Measurements from ENCODE around the gene FRMD6.
"Not testable (repeated sequence)": the region's sequence is repeated elsewhere in the genome, so short reads cannot be mapped to it uniquely, and the experiment has no call there.

FRMD6 gene

GRCh38 chr14:51730684-51731083 is 79.0 kb downstream of the FRMD6 start:
- no peak overlapping the region for H3K27ac ChIP-seq
- TF ChIP-seq CTCF (IDR thresholded peaks at IDR 0.05) (no peak), ZFX (IDR thresholded peaks at IDR 0.05; ENCODE audit: borderline replicate concordance) (no peak)

GRCh38 chr14:51732494-51733112 is 80.9 kb downstream of the FRMD6 start:
- no peak for TF ChIP-seq ZFX (IDR thresholded peaks at IDR 0.05; ENCODE audit: borderline replicate concordance)
- no peak for TF ChIP-seq CTCF (IDR thresholded peaks at IDR 0.05)
- no peak overlapping the region for H3K27ac ChIP-seq

GRCh38 chr14:51733147-51733546 is 81.4 kb downstream of the FRMD6 start:
- TF ChIP-seq CTCF (IDR thresholded peaks at IDR 0.05) (no peak), ZFX (IDR thresholded peaks at IDR 0.05; ENCODE audit: borderline replicate concordance) (no peak)

GRCh38 chr14:51735851-51736250 is 84.1 kb downstream of the FRMD6 start:
- no peak overlapping the region for H3K27ac ChIP-seq
- no peak for TF ChIP-seq ZFX (IDR thresholded peaks at IDR 0.05; ENCODE audit: borderline replicate concordance)
- no peak for TF ChIP-seq CTCF (IDR thresholded peaks at IDR 0.05)

More at GRCh38 chr14:51733147-51733546, 81.4 kb downstream of the FRMD6 start:
- no peak overlapping the region for H3K27ac ChIP-seq

- no peak overlapping the region for H3K27ac ChIP-seq
- TF ChIP-seq CTCF (IDR thresholded peaks at IDR 0.05) (no peak), ZFX (IDR thresholded peaks at IDR 0.05; ENCODE audit: borderline replicate concordance) (no peak)
These were observed 87.0 kb downstream of the FRMD6 start for GRCh38 chr14:51738754-51739153.

- H3K27ac ChIP-seq, result no peak overlapping the region
- no peak for TF ChIP-seq ZFX (IDR thresholded peaks at IDR 0.05; ENCODE audit: borderline replicate concordance)
- no peak for TF ChIP-seq CTCF (IDR thresholded peaks at IDR 0.05)
These were observed 91.9 kb downstream of the FRMD6 start for GRCh38 chr14:51743588-51744000.

GRCh38 chr14:51744372-51745130 is 92.8 kb downstream of the FRMD6 start:
- TF ChIP-seq CTCF (IDR thresholded peaks at IDR 0.05), result no peak
- no peak for TF ChIP-seq ZFX (IDR thresholded peaks at IDR 0.05; ENCODE audit: borderline replicate concordance)
- H3K27ac ChIP-seq, result no peak overlapping the region

- H3K27ac ChIP-seq, result not testable (repeated sequence)
These were observed 95.1 kb downstream of the FRMD6 start for GRCh38 chr14:51746823-51747222.

Measured in 22Rv1 (cell line).